Activated CD4-positive, CD25-positive, alpha-beta regulatory T cell treated with anti-CD3 and anti-CD28 coated beads, Interleukin-2, amount 50 U/mL, for 16 hours (primary cell): ENCODE results near the gene DBT.
"Not testable (repeated sequence)": the region's sequence is repeated elsewhere in the genome, so short reads cannot be mapped to it uniquely, and the experiment has no call there.

Experiments used
- DNase-seq: peaks from one replicate; pipeline ENCODE4 v3.0.0-alpha.2; 2020; ENCODE audit warnings: low read depth, low spot score

The DBT gene

GRCh38 chr1:100250807-100251206 is 1.2 kb upstream of the DBT start:
- no peak for DNase-seq

DNA sequence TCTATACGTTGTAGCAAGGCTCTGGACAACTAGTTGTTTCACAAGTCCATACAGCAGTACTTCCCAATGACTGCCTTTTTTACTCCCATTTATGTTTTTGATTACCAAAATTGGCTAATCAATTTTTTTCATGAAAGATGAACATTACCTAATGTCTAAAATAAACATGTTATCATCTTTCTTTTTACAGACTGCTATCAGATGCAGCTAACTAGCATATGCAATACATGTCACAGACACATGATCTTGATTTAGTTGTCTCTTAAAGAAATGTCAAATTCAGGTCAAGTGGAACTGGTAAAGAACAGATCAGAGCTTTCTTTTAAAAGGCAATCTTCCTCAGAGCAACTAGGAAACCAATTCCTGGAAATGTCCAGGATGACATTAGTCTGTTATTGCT is 630 bp upstream of the DBT start:
- DNase-seq, result no peak

- DNase-seq, result no peak
These were observed 488 bp downstream of the DBT start for GRCh38 chr1:100249155-100249536.

GRCh38 chr1:100246738-100247137 is 2.9 kb downstream of the DBT start:
- no peak for DNase-seq

GRCh38 chr1:100240631-100241030 is 9.0 kb downstream of the DBT start:
- DNase-seq, result no peak

- no peak for DNase-seq
These were observed 9.7 kb downstream of the DBT start for GRCh38 chr1:100239961-100240360.

GRCh38 chr1:100237091-100237490 is 12.5 kb downstream of the DBT start:
- DNase-seq, result no peak

- no peak for DNase-seq
These were observed 15.2 kb downstream of the DBT start for GRCh38 chr1:100234432-100234831.

DNA sequence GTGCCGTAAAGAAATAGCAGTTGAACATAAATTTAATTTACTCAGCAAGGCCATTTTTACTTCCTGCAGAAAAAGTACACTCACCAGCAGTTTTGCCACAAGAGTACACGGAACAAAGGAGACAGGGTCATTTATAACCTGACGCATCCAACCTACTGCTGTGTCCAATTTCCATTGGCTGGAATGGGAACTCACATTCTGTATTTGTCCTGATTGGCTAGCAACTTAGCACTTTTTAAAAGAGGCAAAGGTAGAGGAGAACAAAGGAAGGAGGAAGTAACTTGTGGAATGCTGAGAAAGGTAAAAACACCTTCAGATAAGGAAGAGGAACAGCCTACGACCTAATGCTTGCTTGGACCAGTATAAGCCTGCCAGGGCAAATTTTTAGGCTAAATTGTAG is 16.1 kb downstream of the DBT start:
- DNase-seq, result not testable (repeated sequence)

DNA sequence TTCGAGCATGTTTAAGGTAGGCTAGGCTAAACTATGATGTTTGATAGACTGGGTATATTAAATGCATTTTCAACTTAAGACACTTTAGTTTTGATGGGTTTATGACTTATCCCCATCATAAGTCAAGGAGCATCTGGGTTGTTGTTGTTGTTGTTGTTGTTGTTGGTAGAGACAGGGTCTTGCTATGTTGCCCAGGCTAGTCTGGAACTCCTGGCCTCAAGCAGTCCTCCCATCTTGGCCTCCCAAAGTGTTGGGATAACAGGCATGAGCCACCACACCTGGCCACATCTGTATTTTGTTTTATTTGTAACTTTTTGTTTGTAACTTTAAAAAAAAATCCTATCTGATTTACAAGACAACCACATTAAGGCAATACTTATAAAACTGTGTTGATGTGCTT is 17.5 kb downstream of the DBT start:
- DNase-seq, result no peak

DNA sequence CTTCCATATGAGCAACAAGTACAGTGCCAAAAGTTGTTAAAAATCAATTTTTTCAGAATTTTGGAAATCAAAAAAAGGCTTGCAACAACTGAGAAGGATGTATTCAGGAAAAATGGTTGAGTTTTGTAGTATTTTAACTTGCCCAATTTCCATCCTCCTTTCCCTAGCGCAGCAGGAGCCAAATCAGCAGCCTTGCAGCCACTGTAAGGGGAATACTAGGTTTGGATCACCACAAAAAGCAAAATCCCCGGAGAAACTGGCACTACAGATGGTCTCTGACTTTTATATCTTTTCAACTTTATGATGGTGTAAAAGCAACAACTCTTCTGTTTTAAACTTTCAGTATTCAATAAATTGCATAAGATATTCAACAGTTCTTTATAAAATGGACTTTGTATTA is 17.9 kb downstream of the DBT start:
- no peak for DNase-seq

- DNase-seq, result no peak
These were observed 18.9 kb downstream of the DBT start for GRCh38 chr1:100230765-100231164.

DNA sequence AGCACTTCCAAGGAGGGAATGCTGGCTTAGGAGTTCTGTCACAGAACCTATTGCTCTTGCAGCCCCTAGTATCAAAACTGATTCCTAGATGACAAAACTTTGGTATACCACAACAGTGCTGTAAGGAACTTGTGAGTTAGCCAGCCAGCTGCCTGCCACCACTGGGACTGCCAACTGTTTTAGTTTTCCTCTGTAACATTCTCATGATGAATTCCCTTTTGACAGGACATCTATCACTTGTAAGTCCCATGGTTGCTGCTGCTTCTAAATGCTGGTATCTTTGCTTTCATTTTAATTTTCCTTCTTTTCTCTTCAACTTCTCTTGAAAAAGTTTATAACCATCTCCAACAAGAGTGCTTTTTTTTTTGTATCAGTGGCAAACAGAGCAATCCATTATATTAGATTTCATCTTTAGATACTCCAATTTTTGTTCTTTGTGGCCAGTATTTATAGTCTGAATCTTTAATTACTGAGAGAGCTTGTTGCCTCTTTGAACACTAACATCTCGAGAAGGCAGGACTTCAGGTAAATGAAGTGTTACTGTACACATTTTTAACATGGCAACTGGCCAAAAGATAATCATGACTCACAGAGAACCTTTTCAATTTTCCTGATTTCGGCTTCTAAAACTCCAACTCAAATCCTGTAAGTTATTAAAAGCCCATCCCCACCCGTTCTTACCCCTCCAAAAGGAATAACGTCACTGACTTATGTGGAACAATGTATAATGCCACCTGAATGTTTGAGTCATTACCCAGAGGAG is 19.8 kb downstream of the DBT start:
- DNase-seq, result no peak

- DNase-seq, result no peak
These were observed 27.2 kb downstream of the DBT start for GRCh38 chr1:100222428-100222827.

- DNase-seq, result no peak
These were observed 29.8 kb downstream of the DBT start for GRCh38 chr1:100219883-100220282.

- no peak for DNase-seq
These were observed 30.2 kb downstream of the DBT start for GRCh38 chr1:100219457-100219856.

DNA sequence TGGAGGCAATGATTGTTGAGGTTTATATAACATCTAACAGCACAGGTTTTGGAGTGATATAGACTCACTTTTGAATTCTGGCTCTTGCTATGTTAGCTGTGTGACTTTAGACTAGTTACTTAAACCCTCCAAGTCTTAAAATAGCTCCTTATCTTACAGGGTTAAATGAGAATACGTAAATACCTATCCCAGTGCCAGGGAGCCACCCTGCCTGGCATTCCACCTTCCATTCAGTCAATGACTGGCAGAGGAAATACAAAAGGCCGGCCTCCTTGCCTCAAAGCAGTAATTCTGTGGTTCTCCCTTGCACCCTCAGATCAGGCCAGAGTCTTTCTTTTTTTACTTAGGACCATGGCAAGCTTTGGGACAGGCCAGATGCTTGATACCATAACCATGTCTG is 31.8 kb downstream of the DBT start:
- DNase-seq, result no peak

DNA sequence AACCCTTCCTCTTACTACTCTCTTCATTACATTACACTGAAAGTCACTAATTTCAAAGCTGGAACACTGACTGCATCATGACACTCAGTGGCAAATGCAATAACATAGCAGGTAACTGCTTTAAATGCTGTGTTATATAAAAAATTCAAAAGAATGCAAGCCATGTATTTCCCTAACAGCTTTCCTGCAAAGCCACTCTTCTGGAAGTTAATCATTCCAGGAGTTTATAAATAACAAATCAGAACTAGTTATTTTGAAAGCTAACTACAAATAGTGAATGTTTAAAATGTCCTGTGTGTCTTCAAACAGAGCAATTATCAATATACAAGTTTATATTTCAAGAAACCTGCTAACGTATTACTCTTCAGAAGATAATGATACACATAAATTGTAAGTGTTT is 34.5 kb downstream of the DBT start:
- DNase-seq, result no peak

DNA sequence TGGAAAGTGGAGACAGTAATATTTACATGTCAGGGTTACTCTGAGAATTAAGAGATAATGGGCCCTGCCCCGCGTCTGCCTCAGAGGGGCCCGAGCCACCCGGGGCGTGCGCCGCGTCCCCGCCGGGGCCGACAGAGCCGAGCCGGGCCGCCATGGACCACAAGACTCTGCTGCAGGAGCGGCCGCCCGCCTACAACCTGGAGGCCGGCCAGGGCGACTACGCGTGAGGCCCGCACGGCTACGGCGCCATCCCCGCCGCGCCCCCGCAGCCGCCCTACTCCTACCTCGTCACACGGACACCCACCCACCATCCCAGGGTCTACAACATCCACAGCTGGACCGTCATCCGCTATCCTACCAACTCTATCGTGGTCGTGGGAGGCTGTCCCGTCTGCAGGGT is 36.5 kb downstream of the DBT start:
- DNase-seq, result no peak

- DNase-seq, result no peak
These were observed 43.3 kb downstream of the DBT start for GRCh38 chr1:100206301-100206700.

DNA sequence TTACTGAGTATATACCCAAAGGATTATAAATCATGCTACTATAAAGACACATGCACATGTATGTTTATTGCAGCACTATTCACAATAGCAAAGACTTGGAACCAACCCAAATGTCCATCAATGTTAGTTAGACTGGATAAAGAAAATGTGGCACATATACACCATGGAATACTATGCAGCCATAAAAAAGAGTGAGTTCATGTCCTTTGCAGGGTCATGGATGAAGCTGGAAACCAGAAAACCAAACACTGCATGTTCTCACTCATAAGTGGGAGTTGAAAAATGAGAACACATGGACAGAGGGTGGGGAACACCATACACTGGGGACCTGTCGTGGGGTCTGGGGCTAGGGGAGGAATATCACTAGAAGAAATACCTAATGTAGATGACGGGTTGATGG is 44.0 kb downstream of the DBT start:
- DNase-seq, result not testable (repeated sequence)

DNA sequence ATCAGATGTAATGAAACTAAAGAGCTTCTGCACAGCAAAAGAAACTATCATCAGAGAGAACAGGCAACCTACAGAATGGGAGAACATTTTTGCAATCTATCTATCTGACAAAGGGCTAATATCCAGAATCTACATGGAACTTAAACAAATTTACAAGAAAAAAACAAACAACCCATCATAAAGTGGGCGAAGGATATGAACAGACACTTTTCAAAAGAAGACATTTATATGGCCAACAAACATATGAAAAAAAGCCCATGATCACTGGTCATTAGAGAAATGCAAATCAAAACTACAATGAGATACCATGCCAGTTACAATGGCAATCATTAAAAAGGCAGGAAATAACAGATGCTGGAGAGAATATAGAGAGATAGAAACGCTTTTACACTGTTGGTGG is 44.5 kb downstream of the DBT start:
- DNase-seq, result not testable (repeated sequence)

DNA sequence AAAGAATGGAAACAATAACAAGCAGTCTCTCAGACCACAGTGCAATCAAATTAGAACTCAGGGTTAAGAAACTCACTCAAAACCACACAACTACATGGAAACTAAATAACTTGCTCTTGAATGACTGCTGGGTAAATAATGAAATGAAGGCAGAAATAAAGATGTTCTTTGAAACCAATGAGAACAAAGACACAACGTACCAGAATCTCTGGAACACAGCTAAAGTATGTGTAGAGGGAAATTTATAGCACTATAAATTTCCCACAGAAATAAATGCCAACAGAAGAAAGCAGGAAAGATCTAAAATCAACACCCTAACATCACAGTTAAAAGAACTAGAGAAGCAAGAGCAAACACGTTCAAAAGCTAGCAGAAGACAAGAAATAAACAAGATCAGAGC is 46.9 kb downstream of the DBT start:
- not testable (repeated sequence) for DNase-seq

DNA sequence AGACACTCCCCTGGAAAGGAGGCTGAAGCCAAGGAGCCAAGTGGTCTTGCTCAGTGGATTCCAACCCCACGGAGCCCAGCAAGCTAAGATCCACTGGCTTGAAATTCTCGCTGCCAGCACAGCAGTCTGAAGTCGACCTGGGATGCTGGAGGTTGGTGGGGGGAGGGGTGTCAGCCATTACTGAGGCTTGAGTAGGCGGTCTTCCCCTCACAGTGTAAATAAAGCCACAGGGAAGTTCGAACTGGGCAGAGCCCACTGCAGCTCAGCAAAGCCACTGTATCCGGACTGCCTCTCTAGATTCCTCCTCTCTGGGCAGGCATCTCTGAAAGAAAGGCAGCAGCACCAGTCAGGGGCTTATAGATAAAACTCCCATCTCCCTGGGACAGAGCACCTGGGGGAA is 49.6 kb downstream of the DBT start:
- DNase-seq, result not testable (repeated sequence)
